ENCODE results near the gene THOC2.
"Not testable (repeated sequence)": the region's sequence is repeated elsewhere in the genome, so short reads cannot be mapped to it uniquely, and the experiment has no call there.

The THOC2 gene

DNA sequence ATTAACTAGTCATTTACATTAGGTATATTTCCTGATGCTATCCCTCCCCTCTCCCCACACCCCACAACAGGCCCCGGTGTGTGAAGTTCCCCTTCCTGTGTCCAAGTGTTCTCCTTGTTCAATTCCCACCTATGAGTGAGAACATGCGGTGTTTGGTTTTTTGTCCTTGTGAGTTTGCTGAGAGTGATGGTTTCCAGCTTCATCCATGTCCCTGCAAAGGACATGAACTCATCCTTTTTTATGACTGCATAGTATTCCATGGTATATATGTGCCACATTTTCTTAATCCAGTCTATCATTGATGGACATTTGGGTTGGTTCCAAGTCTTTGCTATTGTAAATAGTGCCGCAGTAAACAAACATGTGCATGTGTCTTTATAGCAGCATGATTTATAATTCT, 69.1 kb downstream of the THOC2 start:
- DNase-seq = not testable (repeated sequence)

DNA sequence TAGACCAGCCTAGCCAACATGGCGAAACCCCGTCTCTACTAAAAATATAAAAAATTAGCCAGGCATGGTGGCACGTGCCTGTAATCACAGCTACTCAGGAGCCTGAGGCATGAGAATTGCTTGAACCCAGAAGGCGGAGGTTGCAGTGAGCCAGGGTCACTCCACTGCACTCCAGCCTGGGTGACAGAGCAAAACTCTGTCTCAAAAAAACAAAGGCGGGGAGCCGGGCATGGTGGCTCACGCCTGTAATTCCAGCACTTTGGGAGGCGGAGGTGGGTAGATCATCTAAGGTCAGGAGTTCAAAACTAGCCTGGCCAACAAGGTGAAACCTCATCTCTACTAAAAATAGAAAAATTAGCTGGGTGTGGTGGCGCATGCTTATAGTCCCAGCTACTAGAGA, 76.3 kb downstream of the THOC2 start:
- not testable (repeated sequence) for DNase-seq

DNA sequence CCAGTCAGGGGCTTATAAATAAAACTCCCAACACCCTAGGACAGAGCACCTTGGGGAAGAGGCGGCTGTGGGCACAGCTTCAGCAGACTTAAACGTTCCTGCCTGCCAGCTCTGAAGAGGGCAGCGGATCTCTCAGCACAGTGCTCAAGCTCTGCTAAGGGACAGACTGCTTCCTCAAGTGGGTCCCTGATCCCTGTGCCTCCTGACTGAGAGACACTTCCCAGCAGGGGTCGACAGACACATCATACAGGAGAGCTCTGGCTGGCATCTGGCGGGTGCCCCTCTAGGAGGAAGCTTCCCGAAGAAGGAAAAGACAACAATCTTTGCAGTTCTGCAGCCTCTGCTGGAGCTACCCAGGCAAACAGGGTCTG, 84.1 kb downstream of the THOC2 start:
- not testable (repeated sequence) for DNase-seq

- DNase-seq = no peak
These were observed 84.6 kb downstream of the THOC2 start for GRCh38 chrX:123648028-123648810.

GRCh38 chrX:123647244-123647643, 85.6 kb downstream of the THOC2 start:
- DNase-seq = no peak

DNA sequence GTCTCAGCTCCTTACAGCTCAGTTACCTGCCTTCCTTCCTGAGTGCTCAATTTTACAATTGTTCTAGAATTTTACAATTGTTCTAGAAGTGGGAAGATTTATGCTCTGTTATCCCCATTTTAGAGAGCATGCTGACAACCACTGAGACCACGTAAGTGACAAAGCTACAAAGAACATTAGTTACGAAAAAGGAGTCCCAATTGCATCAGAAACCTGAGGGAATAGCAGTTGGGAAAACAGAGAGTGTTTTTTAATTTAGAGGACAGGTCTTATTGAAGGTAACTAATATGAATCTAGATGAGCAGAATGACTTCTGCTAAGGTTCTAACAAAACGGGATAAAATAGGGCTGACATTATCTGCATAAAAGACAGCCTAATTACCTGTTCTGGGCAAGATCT, 103.3 kb downstream of the THOC2 start:
- no peak for DNase-seq

- DNase-seq = no peak
These were observed 105.9 kb downstream of the THOC2 start for GRCh38 chrX:123626962-123627361.

GRCh38 chrX:123625952-123626351, 106.9 kb downstream of the THOC2 start:
- DNase-seq = no peak

DNA sequence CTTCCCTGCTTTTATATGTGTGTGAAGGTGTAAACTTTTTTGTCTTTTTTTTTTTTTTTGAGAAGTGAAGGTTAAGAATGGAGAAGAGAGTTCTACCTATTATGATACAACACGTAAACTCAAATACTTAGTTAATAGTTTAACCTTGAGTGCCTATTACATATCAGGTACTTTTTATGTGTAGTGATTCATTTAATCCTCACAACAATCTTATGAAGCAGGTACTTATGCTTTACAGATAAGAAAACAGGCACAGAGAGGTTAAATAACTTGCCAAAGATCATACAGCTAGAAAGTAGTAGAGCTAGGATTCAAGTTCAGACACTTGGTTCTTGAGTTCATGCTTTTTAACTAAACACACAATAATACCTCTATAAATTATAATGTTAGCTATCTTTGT, 107.4 kb downstream of the THOC2 start:
- DNase-seq = no peak

GRCh38 chrX:123617007-123617406, 115.8 kb downstream of the THOC2 start:
- DNase-seq = no peak

GRCh38 chrX:123610915-123611314, 121.9 kb downstream of the THOC2 start:
- DNase-seq = no peak

- DNase-seq = no peak
These were observed 125.0 kb downstream of the THOC2 start for GRCh38 chrX:123607806-123608205.

DNA sequence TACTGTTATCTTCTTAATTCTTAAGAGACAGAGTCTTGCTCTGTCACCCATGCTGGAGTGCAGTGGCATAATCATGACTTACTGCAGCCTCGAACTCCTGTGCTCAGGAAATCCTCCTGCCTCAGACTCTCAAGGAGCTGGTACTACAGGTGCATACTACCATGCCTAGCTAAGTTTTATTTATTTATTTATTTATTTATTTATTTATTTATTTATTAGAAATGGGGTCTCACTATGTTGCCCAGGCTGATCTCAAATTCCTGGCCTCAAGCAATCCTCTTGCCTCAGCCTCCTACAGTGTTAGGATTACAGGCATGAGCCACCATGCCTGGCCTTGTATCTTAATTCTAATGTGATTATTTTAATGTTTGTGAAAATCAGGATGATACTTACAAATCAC, 125.6 kb downstream of the THOC2 start:
- DNase-seq = no peak

- DNase-seq = no peak
These were observed 129.4 kb downstream of the THOC2 start for GRCh38 chrX:123603491-123603890.

DNA sequence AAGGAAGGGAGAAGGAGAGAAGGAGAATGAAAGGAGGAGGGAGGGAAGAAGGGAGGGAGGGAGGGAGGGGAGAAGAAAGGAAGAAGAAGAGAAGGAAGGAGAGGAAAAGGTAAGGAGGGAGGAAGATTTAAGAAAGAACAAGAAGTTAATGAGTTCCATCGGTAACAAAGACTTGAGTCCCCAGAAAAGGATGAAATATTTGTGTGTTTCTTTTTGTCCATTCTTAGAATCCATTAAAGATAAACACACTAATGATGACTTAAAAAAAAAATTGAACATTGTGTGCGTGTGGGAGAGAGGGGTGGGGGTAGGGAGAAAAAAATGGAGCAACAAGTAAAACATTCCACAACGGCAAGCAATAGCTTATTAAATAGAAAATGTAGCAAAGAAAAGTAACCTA, 131.4 kb downstream of the THOC2 start:
- DNase-seq = no peak

GRCh38 chrX:123600181-123600580, 132.7 kb downstream of the THOC2 start:
- no peak for DNase-seq

DNA sequence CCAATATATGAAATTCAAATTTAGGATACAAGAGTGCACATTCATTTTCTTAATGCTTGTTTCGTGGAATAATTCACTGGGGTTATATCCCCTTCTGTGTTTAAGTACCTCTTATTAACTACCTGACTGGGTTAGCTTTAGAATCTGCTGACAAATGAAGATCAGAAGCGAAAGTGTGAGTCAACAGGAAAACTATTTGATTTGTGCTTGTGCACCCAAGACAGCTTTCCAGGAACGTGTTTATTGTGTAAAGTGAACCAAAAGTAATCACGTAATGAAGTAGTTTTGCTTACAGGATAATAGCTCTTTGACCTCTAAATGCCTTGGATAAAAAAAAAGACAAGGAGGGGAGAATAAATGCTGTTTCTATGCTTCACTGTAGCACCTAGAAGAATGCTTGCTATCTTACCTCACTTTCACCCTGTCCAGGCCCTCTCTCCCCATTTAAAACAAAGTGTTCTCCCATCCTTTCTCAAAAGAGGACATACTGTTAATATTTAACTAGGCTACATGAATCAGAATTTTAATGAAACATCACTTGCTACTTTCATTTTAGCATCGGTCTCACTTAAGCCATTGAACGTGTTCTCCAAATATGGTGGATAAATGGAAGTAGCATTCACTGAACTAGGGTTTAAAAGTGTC, 141.9 kb downstream of the THOC2 start:
- DNase-seq = no peak

DNA sequence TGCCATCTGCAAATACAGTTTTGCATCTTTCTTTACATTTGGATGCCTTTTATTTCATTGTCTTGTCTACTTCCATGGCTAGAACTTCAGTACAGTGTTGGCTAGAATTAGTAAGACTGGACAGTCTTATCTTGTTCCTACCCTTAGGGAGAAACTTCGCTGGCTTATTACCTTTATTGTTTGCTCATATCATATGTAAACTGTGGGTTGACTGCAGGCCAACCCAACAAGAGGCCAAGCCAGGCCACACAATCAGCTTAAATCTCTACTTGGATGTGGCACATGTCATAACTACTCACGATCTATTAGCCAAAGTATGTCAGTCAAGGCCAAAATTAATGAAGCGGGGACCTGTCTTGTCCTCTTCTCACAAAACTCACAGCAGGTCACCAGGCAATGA, 144.1 kb downstream of the THOC2 start:
- DNase-seq = no peak

- no peak for DNase-seq
These were observed 151.3 kb downstream of the THOC2 start for GRCh38 chrX:123581586-123581985.

- DNase-seq = no peak
These were observed 152.1 kb downstream of the THOC2 start for GRCh38 chrX:123580792-123581191.

DNA sequence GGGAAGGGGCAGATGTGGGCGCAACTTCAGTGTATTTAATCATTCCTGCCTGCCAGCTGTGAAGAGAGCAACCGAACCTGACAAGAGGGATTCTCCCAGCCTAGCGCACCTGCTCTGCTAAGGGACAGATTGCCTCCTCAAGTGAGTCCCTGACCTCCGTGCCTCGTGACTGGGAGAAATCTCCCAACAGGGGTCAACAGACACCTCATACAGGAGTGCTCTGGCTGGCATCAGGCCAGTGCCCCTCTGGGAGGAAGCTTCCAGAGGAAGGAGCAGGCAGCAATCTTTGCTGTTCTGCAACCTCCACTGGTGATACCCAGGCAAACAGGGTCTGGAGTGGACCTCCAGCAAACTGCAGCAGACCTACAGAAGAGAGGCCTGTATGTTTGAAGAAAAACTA, 158.8 kb downstream of the THOC2 start:
- not testable (repeated sequence) for DNase-seq

DNA sequence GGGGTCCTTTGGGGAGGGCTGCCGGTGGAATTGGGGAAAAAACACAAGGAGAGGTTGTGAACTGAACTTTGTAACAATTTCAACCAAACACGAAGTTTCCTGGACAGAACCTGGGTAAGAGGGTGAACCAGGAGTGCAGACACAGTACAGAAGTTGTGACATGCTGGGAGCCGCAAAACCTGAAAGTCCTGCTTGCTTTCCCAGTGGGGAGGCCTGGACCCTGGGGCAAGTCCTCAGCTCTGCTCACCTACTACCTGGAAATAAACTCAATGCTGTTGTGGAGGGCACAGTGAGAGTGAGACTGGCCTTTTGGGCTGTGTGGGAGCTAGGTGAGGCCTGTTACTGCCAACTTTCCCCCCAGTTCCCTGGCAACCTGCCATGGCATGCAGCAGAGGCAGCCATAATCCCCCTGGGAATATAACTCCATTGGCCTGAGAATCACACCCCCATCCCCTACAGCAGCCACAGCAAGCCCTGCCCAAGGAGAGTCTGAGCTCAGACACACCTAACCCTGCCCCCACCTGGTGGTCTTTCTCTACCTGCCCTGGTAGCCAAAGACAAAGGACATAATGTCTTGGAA, 162.8 kb downstream of the THOC2 start:
- no peak for DNase-seq

- DNase-seq = no peak
These were observed 169.7 kb downstream of the THOC2 start for GRCh38 chrX:123563167-123563566.
